GM12801 (cell line): ENCODE data around the gene UGT1A6.

Experiments used
- CTCF ChIP-seq: IDR thresholded peaks from one replicate; pipeline ENCODE4 v1.5.1; 2011; ENCODE audit warnings: control low read depth; ENCODE audit not compliant: insufficient read length; ENCODE audit errors: extremely low read depth

Gene UGT1A6

DNA sequence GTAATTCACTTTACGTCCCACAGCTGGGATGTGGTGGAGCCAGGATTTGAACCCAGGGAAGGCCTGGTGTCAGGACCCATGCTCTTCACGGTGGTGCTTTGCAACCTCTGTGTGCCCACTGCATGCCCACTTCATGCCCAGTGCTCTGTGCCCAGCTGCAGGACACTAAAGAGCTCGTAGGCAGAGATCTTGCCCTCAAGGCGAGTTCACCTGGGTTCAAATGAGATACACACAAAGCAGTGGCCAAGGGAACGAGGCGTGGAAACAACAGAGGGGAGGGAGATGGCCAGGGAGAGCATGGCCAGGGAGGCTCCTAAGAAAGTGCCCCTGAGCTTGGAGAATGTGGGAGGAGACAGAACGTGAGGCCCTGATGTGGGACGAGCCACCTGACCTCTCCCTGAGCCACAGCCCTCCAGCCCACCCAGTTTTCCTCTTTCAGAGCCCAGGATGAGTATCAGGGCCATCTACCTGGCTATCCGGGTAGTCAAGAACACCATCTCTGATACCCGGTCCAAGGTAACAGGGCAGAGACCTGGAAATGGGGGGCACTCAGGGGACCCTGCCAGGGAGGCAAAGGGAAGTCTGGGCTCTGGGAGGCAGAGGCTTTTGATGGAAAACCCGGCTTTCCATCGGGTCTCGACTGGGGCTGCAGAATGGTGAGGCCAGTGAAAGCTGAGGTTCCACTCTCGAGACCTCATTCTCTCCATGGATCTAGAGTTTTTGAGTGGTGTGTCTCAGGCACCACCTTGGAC is 105.8 kb downstream of the UGT1A6 start:
- no peak for TF ChIP-seq CTCF

GRCh38 chr2:233799087-233799665 is 106.5 kb downstream of the UGT1A6 start:
- TF ChIP-seq CTCF = no peak

DNA sequence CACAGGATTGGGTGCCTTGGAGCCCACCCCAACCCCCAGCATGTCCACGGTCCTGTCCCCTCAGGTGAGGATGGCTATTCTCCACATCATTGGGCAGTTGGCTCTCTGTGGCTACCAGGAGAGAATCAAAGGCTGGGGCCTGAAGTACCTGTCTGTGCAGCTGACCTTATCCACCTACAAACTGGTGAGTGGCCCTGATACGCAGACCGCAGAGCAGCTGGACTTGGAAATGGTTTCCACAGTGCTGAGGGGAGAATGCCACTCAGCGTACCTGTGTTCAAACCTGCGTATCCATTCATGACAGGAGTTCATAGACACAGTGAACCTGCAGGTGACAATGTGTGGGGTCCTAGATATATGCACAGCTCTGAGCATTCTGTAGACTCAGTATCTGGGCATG is 107.0 kb downstream of the UGT1A6 start:
- TF ChIP-seq CTCF = no peak

- no peak for TF ChIP-seq CTCF
Observed at GRCh38 chr2:233800208-233800607, 107.5 kb downstream of the UGT1A6 start.

GRCh38 chr2:233801357-233802131 is 108.9 kb downstream of the UGT1A6 start:
- no peak for TF ChIP-seq CTCF

DNA sequence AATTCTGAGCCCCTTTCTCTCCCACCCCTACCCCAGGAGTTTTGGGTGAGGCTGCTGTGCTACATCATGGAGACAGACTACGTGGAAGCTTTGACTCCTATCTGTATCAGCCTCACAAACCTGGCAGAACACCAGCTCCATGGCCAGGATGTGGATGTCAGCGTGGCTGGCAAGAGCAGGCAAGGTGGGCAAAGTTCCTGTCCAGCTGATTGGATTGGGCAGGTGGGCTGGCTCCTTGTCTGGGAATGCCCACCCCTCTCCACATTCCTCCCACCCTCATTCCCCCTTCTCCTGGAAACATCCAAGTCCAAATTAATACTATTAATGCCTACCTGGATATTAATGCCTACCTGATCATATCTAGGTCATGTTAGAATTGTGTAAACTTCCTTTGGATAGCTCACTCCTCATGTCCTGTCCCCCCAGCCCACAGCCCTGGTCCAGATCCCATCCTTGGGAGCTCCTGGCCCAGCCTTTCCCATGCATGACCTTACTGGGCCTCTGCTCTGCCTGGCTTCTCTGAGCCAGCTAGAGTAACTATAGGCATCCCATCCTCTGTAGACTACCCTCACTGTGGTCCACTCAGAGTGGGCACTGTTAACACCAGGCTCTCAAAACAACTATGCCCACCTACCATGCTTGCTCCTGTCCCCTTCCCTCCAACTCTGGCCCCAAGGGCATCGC is 109.6 kb downstream of the UGT1A6 start:
- TF ChIP-seq CTCF = no peak
